ENCODE data around the gene CXCL1. TPM values are rescaled to one million over a fixed set of nuclear protein-coding genes. Genes with fewer than 3 reads are reported as not detected.

The CXCL1 gene
- total RNA-seq, 2 donors from 2014 or later = 8.4 to 19.6 TPM

GRCh38 chr4:73859614-73860088, 9.5 kb upstream of the CXCL1 start:
- intact Hi-C loops (cut with DNase I) = loop anchor here (5.0 to 10.0 kb wide), 2 partner anchors 132 to 275 kb away; no protein-coding TSS in a partner anchor
- H3K36me3 ChIP-seq = no peaks in the 10 kb centered on the region
- no peak for DNase-seq
- no peak overlapping the region for H3K27ac ChIP-seq
- H3K4me3 ChIP-seq = no peak overlapping the region
- TF ChIP-seq, protein P1, sequence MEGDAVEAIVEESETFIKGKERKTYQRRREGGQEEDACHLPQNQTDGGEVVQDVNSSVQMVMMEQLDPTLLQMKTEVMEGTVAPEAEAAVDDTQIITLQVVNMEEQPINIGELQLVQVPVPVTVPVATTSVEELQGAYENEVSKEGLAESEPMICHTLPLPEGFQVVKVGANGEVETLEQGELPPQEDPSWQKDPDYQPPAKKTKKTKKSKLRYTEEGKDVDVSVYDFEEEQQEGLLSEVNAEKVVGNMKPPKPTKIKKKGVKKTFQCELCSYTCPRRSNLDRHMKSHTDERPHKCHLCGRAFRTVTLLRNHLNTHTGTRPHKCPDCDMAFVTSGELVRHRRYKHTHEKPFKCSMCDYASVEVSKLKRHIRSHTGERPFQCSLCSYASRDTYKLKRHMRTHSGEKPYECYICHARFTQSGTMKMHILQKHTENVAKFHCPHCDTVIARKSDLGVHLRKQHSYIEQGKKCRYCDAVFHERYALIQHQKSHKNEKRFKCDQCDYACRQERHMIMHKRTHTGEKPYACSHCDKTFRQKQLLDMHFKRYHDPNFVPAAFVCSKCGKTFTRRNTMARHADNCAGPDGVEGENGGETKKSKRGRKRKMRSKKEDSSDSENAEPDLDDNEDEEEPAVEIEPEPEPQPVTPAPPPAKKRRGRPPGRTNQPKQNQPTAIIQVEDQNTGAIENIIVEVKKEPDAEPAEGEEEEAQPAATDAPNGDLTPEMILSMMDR (IDR thresholded peaks at IDR 0.05) = no peak
- H3K9me3 ChIP-seq = no peaks in the 10 kb centered on the region
- H3K4me1 ChIP-seq = no peaks in the 10 kb centered on the region
- H3K9ac ChIP-seq (ENCODE audit: low read depth in 2 of 2, low read length in 2 of 2) = no peak overlapping the region
- no peaks in the 10 kb centered on the region for H3K27me3 ChIP-seq

- Histone ChIP-seq H3K9me3 (no peaks in the 10 kb centered on the region), H3K9ac (ENCODE audit: low read depth in 2 of 2, low read length in 2 of 2) (no peak overlapping the region), H3K36me3 (no peaks in the 10 kb centered on the region), H3K4me1 (no peaks in the 10 kb centered on the region), H3K4me3 (no peak overlapping the region), H3K27me3 (no peaks in the 10 kb centered on the region), H3K27ac (no peak overlapping the region)
- TF ChIP-seq, protein P1 (IDR thresholded peaks at IDR 0.05) = no peak
- intact Hi-C loops (cut with DNase I) = loop anchor here (5.0 to 10.0 kb wide), 2 partner anchors 133 to 275 kb away; no protein-coding TSS in a partner anchor
- DNase-seq = no peak
Measured at GRCh38 chr4:73860181-73860580, 9.0 kb upstream of the CXCL1 start.

GRCh38 chr4:73860917-73861316, 8.3 kb upstream of the CXCL1 start:
- Histone ChIP-seq H3K9ac (ENCODE audit: low read depth in 2 of 2, low read length in 2 of 2) (no peak overlapping the region), H3K4me3 (no peak overlapping the region), H3K9me3 (no peaks in the 10 kb centered on the region), H3K36me3 (no peaks in the 10 kb centered on the region), H3K4me1 (no peaks in the 10 kb centered on the region), H3K27me3 (no peaks in the 10 kb centered on the region), H3K27ac (no peak overlapping the region)
- TF ChIP-seq, protein P1 (IDR thresholded peaks at IDR 0.05) = no peak
- DNase-seq = no peak
- intact Hi-C loops (cut with DNase I) = loop anchor here (5.0 to 10.0 kb wide), 2 partner anchors 134 to 274 kb away; no protein-coding TSS in a partner anchor

- Histone ChIP-seq H3K36me3 (no peaks in the 10 kb centered on the region), H3K27ac (no peak overlapping the region), H3K27me3 (no peaks in the 10 kb centered on the region), H3K4me3 (no peak overlapping the region), H3K4me1 (no peaks in the 10 kb centered on the region), H3K9ac (ENCODE audit: low read depth in 2 of 2, low read length in 2 of 2) (no peak overlapping the region), H3K9me3 (no peaks in the 10 kb centered on the region)
- intact Hi-C loops (cut with DNase I) = loop anchor here (5.0 to 10.0 kb wide), 2 partner anchors 135 to 272 kb away; no protein-coding TSS in a partner anchor
- TF ChIP-seq, protein P1 (IDR thresholded peaks at IDR 0.05) = no peak
- no peak for DNase-seq
Measured at GRCh38 chr4:73862322-73862721, 6.9 kb upstream of the CXCL1 start.

- Histone ChIP-seq H3K36me3 (no peaks in the 10 kb centered on the region), H3K4me1 (no peaks in the 10 kb centered on the region), H3K4me3 (no peak overlapping the region), H3K27me3 (no peaks in the 10 kb centered on the region), H3K9me3 (no peaks in the 10 kb centered on the region), H3K9ac (ENCODE audit: low read depth in 2 of 2, low read length in 2 of 2) (no peak overlapping the region), H3K27ac (no peak overlapping the region)
- intact Hi-C loops (cut with DNase I) = loop anchor here (5.0 to 10.0 kb wide), 2 partner anchors 137 to 270 kb away; no protein-coding TSS in a partner anchor
- DNase-seq = no peak
- TF ChIP-seq, protein P1 (IDR thresholded peaks at IDR 0.05) = peak; percentile 33
Measured at GRCh38 chr4:73864365-73864764, 4.8 kb upstream of the CXCL1 start.

Measured in colonic mucosa (tissue), 4 donors.